ENCODE measurements around the gene IL15RA.

- no peak for TF ChIP-seq CTCF (conservative IDR thresholded peaks at IDR 0.05; ENCODE audit: low read depth, low read length)
- TF ChIP-seq EZH2 (IDR thresholded peaks at IDR 0.05; ENCODE audit: low read length, unreplicated experiment), result no peak
Measured at GRCh38 chr10:5918763-5919162, 58.6 kb downstream of the IL15RA start.

All from PC-3 (cell line).